ENCODE measurements around the gene PTPRD.

Gene PTPRD

GRCh38 chr9:10613419-10613818 lies 617 bp upstream of the PTPRD start:
- TF ChIP-seq CTCF (IDR thresholded peaks at IDR 0.05; ENCODE audit: extremely low read depth, missing control alignments): no peak
- no peak for DNase-seq (ENCODE audit: low spot score)

GRCh38 chr9:10605388-10605787 lies 7.4 kb downstream of the PTPRD start:
- TF ChIP-seq CTCF (IDR thresholded peaks at IDR 0.05; ENCODE audit: extremely low read depth, missing control alignments): no peak
- DNase-seq (ENCODE audit: low spot score): no peak

GRCh38 chr9:10604927-10605326 lies 7.9 kb downstream of the PTPRD start:
- TF ChIP-seq CTCF (IDR thresholded peaks at IDR 0.05; ENCODE audit: extremely low read depth, missing control alignments): no peak

GRCh38 chr9:10597801-10598200 lies 15.0 kb downstream of the PTPRD start:
- TF ChIP-seq CTCF (IDR thresholded peaks at IDR 0.05; ENCODE audit: extremely low read depth, missing control alignments): no peak
- DNase-seq (ENCODE audit: low spot score): no peak

More at GRCh38 chr9:10604927-10605326, 7.9 kb downstream of the PTPRD start:
- no peak for DNase-seq (ENCODE audit: low spot score)

GRCh38 chr9:10594482-10594881 lies 18.3 kb downstream of the PTPRD start:
- TF ChIP-seq CTCF (IDR thresholded peaks at IDR 0.05; ENCODE audit: extremely low read depth, missing control alignments): no peak
- DNase-seq (ENCODE audit: low spot score): no peak

- no peak for DNase-seq (ENCODE audit: low spot score)
- TF ChIP-seq CTCF (IDR thresholded peaks at IDR 0.05; ENCODE audit: extremely low read depth, missing control alignments): no peak
Measured at GRCh38 chr9:10586407-10586806, 26.4 kb downstream of the PTPRD start.

GRCh38 chr9:10571699-10572098 lies 41.1 kb downstream of the PTPRD start:
- DNase-seq (ENCODE audit: low spot score): no peak
- no peak for TF ChIP-seq CTCF (IDR thresholded peaks at IDR 0.05; ENCODE audit: extremely low read depth, missing control alignments)

Measured in GM20000 (cell line).